ENCODE data around the gene GPR183. TPM values are rescaled to one million over a fixed set of nuclear protein-coding genes. Genes with fewer than 3 reads are reported as not detected.

Gene GPR183
- total RNA-seq, 1 donor from 2014 or later = not detected

GRCh38 chr13:99266827-99267226 is 40.4 kb downstream of the GPR183 start:
- no peak for FAIRE-seq
- H3K36me3 ChIP-seq (ENCODE audit: control insufficient read depth, insufficient read depth, low read length) = peaks cover 3% of the 10 kb centered on the region
- DNase-seq (ENCODE audit: low read depth) = no peak
- no peak overlapping the region for H3K4me3 ChIP-seq (ENCODE audit: low read depth, low read length)
- no peak for TF ChIP-seq CTCF (IDR thresholded peaks at IDR 0.05; ENCODE audit: insufficient read depth, low read length, severe bottlenecking)
- no peaks in the 10 kb centered on the region for H3K27me3 ChIP-seq (ENCODE audit: control insufficient read depth, insufficient read depth, low read length)

- H3K27me3 ChIP-seq (ENCODE audit: control insufficient read depth, insufficient read depth, low read length) = no peaks in the 10 kb centered on the region
- TF ChIP-seq CTCF (IDR thresholded peaks at IDR 0.05; ENCODE audit: insufficient read depth, low read length, severe bottlenecking) = peak; percentile 49
- H3K36me3 ChIP-seq (ENCODE audit: control insufficient read depth, insufficient read depth, low read length) = peaks cover 3% of the 10 kb centered on the region
- H3K4me3 ChIP-seq (ENCODE audit: low read depth, low read length) = no peak overlapping the region
- DNase-seq (ENCODE audit: low read depth) = peak; percentile 63
- FAIRE-seq = no peak
Measured at GRCh38 chr13:99265821-99266426, 41.3 kb downstream of the GPR183 start.

- H3K36me3 ChIP-seq (ENCODE audit: control insufficient read depth, insufficient read depth, low read length) = peaks cover 3% of the 10 kb centered on the region
- DNase-seq (ENCODE audit: low read depth) (no peak), FAIRE-seq (no peak)
- no peak for TF ChIP-seq CTCF (IDR thresholded peaks at IDR 0.05; ENCODE audit: insufficient read depth, low read length, severe bottlenecking)
- H3K27me3 ChIP-seq (ENCODE audit: control insufficient read depth, insufficient read depth, low read length) = no peaks in the 10 kb centered on the region
- H3K4me3 ChIP-seq (ENCODE audit: low read depth, low read length) = no peak overlapping the region
Measured at GRCh38 chr13:99265162-99265800, 41.9 kb downstream of the GPR183 start.

- Histone ChIP-seq H3K27me3 (ENCODE audit: control insufficient read depth, insufficient read depth, low read length) (no peaks in the 10 kb centered on the region), H3K4me3 (ENCODE audit: low read depth, low read length) (no peak overlapping the region), H3K36me3 (ENCODE audit: control insufficient read depth, insufficient read depth, low read length) (peaks cover 3% of the 10 kb centered on the region)
- TF ChIP-seq CTCF (IDR thresholded peaks at IDR 0.05; ENCODE audit: insufficient read depth, low read length, severe bottlenecking) = no peak
- no peak for DNase-seq (ENCODE audit: low read depth)
- no peak for FAIRE-seq
Measured at GRCh38 chr13:99264051-99264450, 43.1 kb downstream of the GPR183 start.

GRCh38 chr13:99263126-99263785 is 43.9 kb downstream of the GPR183 start:
- FAIRE-seq (no peak), DNase-seq (ENCODE audit: low read depth) (no peak)
- no peaks in the 10 kb centered on the region for H3K27me3 ChIP-seq (ENCODE audit: control insufficient read depth, insufficient read depth, low read length)
- no peak for TF ChIP-seq CTCF (IDR thresholded peaks at IDR 0.05; ENCODE audit: insufficient read depth, low read length, severe bottlenecking)
- peaks cover 3% of the 10 kb centered on the region for H3K36me3 ChIP-seq (ENCODE audit: control insufficient read depth, insufficient read depth, low read length)
- no peak overlapping the region for H3K4me3 ChIP-seq (ENCODE audit: low read depth, low read length)

Measured in bronchial epithelial cell (primary cell).